Activated naive CD4-positive, alpha-beta T cell treated with anti-CD3 and anti-CD28 coated beads, Interleukin-2, amount 50 U/mL, for 72 hours (primary cell): ENCODE measurements around the gene RPH3AL. TPM values are rescaled to one million over a fixed set of nuclear protein-coding genes. Genes with fewer than 3 reads are reported as not detected.
"Not testable (repeated sequence)": the region's sequence is repeated elsewhere in the genome, so short reads cannot be mapped to it uniquely, and the experiment has no call there.

Experiments used
- ATAC-seq, 2 donors: fragments of 150-1000 bp; cut with Tn5 transposase; 2 replicates each; pipeline ENCODE4 v1.10.0; 2021; ENCODE audit warnings: mild to moderate bottlenecking in 2 of 2, moderate library complexity in 2 of 2
- DNase-seq, 2 donors: peaks; one replicate each; pipeline ENCODE4 v3.0.0; 2021 to 2022; ENCODE audit warnings: low spot score in 2 of 2
- H3K27ac Mint-ChIP-seq, 2 donors: one replicate each; pipeline ENCODE4 v1.8.0; 2022; ENCODE audit warnings: mild to moderate bottlenecking in 2 of 2, mixed read lengths in 2 of 2
- H3K36me3 Mint-ChIP-seq, 2 donors: one replicate each; pipeline ENCODE4 v1.8.0; 2022; ENCODE audit warnings: mixed read lengths in 2 of 2
- H3K9me3 Mint-ChIP-seq, 2 donors: one replicate each; pipeline ENCODE4 v1.8.0; 2022; ENCODE audit warnings: mixed read lengths in 2 of 2
- total RNA-seq, 2 donors: library from RNA; stranded (reverse); gene quantifications; one replicate each; pipeline ENCODE4 v1.2.3, GENCODE V29; 2022

The RPH3AL gene
- total RNA-seq, 2 donors from 2014 or later = 2.0 to 3.8 TPM

DNA sequence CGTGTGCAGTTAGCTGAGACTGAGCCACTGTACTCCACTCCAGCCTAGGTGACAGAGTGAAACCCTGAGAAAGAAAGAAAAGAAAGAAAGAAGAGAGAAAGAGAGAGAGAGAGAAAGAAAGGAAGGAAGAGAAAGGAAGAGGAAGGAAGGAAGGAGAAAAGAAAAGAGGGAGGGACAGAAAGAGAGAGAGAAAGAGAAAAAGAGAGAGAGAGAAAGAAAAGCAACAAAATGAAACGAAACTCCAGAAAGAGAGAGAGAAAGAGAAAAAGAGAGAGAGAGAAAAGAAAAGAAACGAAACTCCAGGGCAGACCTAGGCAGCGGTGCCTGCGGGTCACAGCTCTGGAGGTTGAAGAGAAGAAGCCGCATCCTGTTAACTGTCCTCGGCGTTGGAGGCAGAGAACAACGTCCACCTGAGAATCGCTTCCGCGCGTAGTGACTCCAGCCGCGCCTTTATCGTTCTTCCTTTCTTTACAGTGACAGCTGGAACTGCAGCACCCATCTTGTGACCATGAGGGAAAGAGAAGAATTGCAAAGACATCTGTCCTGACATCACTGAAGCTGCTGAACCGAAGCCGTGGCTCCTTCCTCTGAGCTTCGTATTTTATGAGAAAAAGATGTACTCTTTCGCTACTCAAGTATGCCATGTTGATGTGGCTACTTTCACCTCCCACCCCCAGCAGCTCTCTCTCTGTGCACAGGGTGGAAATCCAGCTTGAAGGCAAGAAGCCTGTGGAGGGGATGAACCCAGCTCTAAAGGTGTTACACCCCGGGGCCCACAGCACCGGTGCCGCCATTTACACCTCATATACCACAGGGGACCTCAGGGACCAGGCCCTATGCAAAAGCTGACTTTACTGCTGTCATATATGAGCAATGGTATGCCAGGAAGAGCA, 114.3 kb downstream of the RPH3AL start:
- H3K27ac Mint-ChIP-seq = peak overlapping the region in 1 of 2 donors; percentile 8
- no peak for ATAC-seq
- peaks cover 0 to under 1% of the 10 kb centered on the region in 2 donors for H3K9me3 Mint-ChIP-seq
- H3K36me3 Mint-ChIP-seq = no peaks in the 10 kb centered on the region
- no peak for DNase-seq

DNA sequence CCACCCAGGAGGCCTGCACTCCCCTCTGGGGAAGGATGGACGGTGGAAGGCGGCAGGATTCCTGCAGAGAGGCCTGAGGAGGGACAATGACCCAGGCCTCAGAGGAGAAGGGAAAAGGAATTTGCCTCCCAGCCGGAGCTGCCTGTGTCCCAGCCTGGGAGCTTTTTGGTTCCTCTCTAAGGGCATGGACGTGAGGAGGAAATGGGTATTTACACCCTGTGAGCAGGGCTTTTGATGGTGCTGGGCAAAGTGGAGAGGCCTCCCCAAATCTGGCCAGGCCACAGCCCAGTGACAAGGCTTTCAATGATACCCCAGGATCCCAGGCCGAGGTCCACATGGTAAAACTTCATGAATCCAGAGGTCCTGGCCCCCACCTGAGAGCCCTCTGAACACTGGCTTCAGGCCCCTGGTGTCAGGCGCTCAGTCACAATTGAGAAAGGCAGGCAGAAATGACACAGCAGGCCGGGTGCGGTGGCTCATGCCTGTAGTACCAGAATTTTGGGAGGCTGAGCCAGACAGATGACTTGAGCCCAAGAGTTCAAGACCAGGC, 115.1 kb downstream of the RPH3AL start:
- H3K9me3 Mint-ChIP-seq = no peaks in the 10 kb centered on the region
- H3K36me3 Mint-ChIP-seq = no peaks in the 10 kb centered on the region
- peak overlapping the region in 1 of 2 donors; percentile 8 for H3K27ac Mint-ChIP-seq
- DNase-seq (no peak), ATAC-seq (no peak)

DNA sequence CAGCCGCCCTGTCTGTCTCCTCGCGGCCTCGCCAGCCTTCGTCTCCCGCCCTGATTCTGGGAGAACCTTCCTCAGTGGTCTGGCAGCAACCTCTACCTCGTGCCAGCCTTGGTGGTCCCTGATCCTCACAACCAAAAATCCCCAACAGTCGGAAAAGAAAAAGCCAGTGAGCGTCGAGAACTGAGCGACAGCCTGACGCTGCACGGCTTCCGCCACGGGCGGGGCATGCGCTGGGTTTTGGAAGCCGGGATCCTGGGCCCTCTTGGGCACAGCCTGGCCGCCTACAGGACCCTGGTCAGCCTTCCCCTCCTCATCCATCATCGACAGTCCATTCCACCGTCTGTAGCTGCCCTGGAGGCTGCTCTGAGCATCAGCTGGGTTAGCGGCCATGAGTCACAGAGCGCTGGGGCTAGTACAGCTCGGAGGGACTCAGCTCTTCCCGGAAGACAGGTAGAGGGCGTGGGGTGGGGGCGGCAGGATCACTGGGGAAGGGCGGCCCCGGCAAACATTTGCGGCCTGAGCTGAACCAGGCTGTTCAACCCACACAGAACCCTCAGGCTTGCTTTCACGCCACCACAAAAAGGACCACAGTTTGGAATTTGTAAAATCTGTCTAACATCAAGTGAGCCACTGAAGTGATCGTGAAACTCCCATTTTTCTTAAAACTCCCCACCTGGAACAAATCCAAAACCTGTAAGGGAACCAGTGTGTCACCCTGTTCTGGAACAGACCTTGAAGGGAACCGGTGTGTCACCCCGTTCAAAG, 115.8 kb downstream of the RPH3AL start:
- DNase-seq (no peak), ATAC-seq (no peak)
- Mint-ChIP-seq H3K36me3 (no peaks in the 10 kb centered on the region), H3K27ac (peak overlapping the region in 1 of 2 donors; percentile 8), H3K9me3 (no peaks in the 10 kb centered on the region)

DNA sequence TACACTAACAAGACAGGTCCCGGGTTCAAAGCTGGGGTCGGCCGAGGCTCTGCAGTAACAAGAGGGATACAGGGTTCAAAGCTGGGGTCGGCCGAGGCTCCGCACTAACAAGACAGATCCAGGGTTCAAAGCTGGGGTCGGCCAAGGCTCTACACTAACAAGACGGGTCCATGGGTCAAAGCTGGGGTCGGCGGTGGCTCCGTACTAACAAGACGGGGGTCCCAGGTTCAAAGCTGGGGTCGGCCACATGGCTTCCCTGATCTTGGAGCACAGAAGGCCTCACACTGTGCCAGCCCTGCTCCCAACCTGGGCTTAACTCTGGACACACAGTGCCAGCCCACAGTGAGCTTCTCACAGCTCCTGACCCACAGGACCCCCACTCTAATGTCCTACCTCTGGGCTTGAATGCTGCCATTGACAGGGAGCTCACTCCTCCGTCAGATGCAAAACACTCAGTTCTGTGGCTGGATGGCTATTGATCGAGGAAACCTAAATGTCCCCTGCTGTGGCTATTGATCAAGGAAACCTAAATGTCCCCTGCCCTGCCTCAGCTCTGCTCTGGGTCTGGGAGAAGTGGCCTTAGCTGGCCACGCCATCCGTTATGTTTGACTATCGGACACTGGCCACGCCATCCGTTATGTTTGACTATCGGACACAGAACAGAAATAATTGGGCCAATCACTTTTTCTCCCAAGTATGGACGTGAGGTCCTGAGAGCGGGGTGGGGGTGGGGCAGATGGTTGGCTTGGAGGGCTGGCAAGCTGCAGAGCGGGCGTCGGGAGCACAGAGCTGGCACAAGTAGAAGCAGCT, 116.6 kb downstream of the RPH3AL start:
- DNase-seq (no peak), ATAC-seq (no peak)
- Mint-ChIP-seq H3K27ac (no peak overlapping the region), H3K9me3 (no peaks in the 10 kb centered on the region), H3K36me3 (no peaks in the 10 kb centered on the region)

DNA sequence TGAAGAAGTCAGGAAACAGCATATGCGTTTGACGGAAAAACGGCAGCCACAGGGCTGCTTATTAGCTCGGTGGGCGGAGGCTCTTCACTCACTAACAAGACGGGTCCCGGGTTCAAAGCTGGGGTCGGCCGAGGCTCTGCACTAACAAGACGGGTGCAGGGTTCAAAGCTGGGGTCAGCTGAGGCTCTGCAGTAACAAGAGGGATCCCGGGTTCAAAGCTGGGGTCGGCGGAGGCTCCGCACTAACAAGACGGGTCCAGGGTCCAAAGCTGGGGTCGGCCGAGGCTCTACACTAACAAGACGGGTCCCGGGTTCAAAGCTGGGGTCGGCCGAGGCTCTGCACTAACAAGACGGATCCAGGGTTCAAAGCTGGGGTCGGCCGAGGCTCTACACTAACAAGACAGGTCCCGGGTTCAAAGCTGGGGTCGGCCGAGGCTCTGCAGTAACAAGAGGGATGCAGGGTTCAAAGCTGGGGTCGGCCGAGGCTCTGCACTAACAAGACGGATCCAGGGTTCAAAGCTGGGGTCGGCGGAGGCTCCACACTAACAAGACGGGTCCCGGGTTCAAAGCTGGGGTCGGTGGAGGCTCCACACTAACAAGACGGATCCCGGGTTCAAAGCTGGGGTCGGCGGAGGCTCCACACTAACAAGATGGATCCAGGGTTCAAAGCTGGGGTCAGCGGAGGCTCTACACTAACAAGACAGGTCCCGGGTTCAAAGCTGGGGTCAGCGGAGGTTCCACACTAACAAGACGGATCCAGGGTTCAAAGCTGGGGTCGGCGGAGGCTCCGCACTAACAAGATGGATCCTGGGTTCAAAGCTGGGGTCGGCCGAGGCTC, 117.4 kb downstream of the RPH3AL start:
- not testable (repeated sequence) for DNase-seq, H3K9me3 Mint-ChIP-seq, H3K36me3 Mint-ChIP-seq, ATAC-seq, H3K27ac Mint-ChIP-seq

DNA sequence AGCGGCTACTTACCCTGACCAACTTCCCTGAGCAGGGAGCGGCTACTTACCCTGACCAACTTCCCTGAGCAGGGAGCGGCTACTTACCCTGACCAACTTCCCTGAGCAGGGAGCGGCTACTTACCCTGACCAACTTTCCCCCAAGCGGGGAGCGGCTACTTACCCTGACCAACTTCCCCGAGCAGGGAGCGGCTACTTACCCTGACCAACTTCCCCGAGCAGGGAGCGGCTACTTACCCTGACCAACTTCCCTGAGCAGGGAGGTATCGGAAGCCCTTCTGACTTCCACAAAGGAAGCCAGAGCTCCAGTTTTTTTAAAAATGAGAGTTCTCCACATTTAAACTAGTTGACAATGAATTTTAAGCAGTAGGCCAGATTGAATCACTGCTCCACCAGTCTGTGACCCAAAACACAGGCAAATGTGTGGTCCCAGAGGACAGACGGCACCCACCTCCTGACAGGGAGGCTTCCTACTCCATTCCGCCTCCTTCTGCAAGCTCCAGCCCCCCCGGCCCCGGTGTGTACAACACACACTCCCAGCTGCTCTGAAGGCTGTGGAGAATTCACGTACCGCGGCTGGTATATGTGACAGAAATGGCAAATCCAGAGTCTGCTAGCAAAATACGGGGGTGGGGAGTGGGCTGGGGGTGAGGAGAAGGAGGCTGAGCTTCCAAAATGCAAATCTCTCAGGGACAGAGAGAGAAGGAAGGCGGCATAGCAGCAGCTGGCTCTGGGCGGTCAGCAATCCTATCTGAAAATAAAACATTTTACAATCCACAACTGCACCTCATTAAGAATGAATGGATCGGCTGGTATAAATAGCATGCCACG, 118.2 kb downstream of the RPH3AL start:
- not testable (repeated sequence) for DNase-seq, H3K36me3 Mint-ChIP-seq, H3K9me3 Mint-ChIP-seq, H3K27ac Mint-ChIP-seq, ATAC-seq

DNA sequence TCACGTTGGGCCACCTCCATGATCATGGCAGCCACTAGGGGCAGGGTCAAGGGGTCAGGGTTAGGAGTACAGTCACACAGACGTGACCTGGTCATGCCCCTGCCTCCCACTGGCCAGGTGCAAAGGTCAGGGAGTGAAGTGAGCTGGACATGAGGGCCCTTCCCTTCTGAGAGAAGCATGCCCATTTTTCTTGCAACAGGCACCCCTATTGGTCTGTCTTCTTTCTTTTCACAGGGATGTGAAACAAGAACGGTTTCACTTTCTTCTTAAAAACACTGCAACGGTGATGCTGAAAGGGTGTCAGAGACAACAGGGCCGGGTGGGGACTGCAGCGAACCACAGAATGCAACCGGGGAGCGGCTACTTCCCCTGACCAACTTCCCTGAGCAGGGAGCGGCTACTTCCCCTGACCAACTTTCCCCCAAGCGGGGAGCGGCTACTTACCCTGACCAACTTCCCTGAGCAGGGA, 119.1 kb downstream of the RPH3AL start:
- Mint-ChIP-seq H3K36me3 (no peaks in the 10 kb centered on the region), H3K9me3 (no peaks in the 10 kb centered on the region), H3K27ac (no peak overlapping the region)
- ATAC-seq (no peak), DNase-seq (peak in 1 of 2 donors; percentile 13)

DNA sequence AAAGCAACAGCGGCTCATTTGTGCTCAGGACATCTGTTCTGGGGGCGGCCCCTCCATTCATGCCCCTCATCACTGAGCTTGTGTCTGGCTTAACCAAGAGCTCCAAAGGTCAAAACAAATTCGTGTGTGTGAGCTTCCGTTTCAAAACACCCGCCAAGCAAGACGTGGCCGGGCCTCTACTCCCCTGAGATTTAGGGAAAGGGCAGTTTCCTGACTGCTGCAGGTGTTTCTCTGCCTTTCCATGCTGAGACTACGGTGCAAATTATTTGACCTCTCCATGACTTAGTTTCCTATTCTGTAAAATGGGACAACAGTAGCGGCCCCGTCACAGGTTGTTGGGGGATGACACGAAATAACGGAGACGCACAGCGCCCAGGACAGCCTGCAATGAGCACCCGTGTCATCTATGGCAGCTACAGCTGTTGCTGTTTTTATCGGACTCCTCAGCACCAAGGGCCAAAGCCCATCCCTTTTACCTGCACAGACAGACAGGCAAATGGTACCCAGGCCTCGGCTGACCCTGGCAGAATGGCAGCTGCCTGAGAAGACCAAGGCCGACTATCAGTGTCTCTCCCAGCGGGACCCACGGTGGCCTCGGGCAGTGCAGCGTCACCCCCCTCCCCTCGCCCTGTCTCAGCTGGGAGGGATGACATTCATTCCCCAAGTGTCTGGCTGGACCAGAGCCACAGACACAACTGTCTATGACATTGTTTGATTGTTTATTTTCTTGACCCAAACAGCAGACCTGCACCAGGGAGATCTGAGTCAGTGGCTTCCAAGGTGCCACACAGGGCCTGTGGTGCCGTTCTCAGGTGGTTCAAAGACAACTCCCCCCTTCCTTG, 120.4 kb downstream of the RPH3AL start:
- no peak for ATAC-seq
- DNase-seq = no peak
- peak overlapping the region in 1 of 2 donors; percentile 60 for H3K27ac Mint-ChIP-seq
- H3K36me3 Mint-ChIP-seq = no peaks in the 10 kb centered on the region
- no peaks in the 10 kb centered on the region for H3K9me3 Mint-ChIP-seq

DNA sequence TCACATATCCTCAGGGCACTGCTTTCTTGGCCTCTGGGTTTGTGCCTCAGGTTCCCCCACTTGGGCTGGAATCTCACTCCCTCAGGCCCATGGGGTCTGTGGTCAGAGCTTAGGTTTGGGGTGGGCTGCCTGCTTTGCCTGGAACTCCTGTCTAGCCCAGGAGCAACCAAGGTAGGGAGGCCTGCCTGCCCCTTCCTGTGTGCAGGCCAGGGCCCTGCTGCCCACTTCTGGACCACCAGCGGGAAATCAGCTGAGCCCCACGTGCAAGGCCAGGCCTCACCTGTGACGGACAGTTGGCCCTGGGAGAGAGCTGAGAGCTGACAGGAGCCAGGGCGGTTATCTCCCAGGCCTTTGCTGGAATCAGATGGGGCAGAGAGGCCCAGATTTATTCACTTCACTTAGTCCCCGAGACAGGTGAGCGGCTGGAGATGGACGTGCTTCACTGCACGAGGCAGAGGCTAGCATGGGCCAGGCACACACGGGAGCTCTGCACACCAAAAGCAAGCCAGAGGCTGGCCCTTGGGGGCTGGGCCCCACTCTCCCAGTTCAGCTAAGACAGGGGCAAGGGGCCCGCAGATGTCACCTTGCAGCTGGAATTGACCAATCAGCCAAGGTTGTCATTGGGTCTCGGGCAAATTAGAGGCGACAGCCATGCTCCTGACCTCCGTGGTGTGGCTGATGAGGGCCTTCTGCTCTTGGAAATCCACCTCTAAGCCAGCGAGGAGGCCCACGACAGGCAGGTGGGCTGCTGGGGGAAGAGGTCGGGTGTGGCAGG, 121.2 kb downstream of the RPH3AL start:
- H3K36me3 Mint-ChIP-seq = no peaks in the 10 kb centered on the region
- H3K9me3 Mint-ChIP-seq = no peaks in the 10 kb centered on the region
- no peak for ATAC-seq
- H3K27ac Mint-ChIP-seq = no peak overlapping the region
- DNase-seq = no peak

DNA sequence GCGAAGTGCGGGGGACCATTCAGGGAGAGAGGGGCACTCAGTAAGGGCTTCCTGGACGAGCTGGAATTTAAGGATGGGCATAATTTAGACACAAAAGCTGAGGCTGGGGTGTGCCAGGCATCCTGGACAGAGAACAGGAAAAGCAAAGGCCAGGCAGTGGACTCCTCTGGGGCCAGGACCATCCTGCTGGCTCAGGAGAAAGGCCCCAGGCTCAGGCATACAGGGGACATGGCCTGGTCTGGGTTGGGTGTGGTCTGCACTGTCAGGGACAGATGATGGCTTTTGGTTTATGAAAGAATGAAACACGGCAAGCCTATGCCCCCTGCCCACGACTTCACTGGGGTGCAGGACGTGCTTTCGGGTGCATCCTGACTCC, 122.2 kb downstream of the RPH3AL start:
- no peaks in the 10 kb centered on the region for H3K9me3 Mint-ChIP-seq
- peak overlapping the region in 1 of 2 donors; percentile 69 for H3K27ac Mint-ChIP-seq
- DNase-seq = no peak
- H3K36me3 Mint-ChIP-seq = no peaks in the 10 kb centered on the region
- no peak for ATAC-seq

DNA sequence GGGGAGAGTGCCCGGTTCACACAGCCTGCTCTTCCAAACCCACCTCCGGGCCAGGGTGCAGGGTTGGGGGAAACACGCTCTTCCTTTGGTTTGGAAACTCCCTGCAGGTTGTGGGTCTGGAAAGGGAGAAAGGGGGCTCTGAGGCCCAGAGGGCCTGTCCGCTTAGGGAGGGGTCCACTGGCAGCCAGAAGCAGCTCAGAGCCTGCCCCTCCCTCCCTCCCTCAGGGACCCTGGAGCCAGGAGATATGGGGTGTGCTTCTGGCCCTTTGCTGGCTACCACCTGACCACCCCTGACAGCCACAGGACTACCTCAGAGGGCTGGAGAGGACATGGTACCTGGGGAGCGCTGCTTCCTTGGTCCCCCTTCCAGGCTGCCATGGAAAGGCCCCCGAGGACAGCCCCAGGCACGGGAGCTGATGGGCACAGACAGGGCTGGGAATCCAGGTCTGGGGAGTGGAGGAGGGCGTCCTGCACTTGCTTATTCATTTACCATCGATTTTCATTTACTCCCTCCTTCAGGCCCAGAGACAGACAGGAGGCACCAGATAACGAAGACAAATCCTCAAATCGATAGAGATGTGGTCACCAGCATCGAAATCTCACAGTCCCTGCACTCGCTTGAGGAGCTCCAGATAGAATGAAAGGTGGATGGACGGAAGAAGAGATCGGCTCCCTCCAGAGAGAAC, 122.8 kb downstream of the RPH3AL start:
- Mint-ChIP-seq H3K27ac (peak overlapping the region in 1 of 2 donors; percentile 69), H3K9me3 (no peaks in the 10 kb centered on the region), H3K36me3 (no peaks in the 10 kb centered on the region)
- ATAC-seq (no peak), DNase-seq (no peak)

DNA sequence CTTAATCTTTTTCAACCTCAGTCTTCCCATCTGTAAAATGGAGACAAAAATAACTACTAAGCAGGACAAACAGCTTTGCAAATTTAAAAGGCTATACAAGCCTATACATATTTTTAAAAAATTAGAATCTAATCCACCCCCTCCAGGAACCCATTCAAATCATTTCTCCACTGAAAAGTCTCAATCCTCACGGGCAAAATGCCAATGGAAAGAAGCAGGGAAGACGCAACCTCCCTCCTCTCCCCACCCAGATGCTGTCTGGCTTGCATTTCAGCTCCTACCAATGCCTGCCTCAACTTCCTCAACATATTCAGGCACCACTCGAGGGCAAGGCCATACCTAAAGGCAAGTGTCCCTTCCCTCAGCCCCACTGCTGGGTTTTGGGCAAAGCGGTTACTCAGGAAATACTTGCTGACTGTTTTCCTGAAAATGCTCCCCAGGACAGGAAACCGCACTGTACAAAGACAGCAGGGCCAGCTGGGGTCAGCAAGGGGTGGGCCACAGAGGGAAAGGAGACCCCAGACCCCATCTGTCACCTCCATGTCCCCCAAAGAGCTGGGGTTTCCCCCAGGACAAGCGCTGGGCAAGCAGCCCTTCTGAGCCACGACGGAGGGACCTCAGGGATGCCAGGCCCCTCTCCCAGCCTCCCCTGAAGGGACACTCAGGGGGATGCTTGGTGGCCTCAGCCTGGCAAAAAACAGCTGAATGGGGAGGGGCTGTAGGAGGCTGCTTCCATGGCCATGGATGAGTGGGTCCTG, 123.5 kb downstream of the RPH3AL start:
- Mint-ChIP-seq H3K27ac (no peak overlapping the region), H3K36me3 (no peaks in the 10 kb centered on the region), H3K9me3 (no peaks in the 10 kb centered on the region)
- DNase-seq (no peak), ATAC-seq (no peak)
